Tibial artery (tissue), 4 donors: ENCODE data around the gene BTNL8.

ENCODE experiments used
- DNase-seq, 2 donors: peaks; one replicate each; pipeline ENCODE4 v3.0.0-alpha.2; 2019
- H3K27ac ChIP-seq, 2 donors: fragments of 200-600 bp; sonication (generic) in 1 of 2; 1 replicate in 1 of 2; 2 replicates in 1 of 2; pipeline ENCODE4 v1.5.1; 2018 to 2019; ENCODE audit warnings: mild to moderate bottlenecking in 1 of 2
- H3K27me3 ChIP-seq, 2 donors: fragments of 200-600 bp; sonication (generic) in 1 of 2; one replicate each; pipeline versions ENCODE4 v1.5.1 to v1.6.0; 2016 to 2019
- H3K36me3 ChIP-seq, 3 donors: fragments of 200-600 bp; sonication (generic) in 2 of 3; one replicate each; pipeline ENCODE4 v1.5.1; 2016 to 2019; ENCODE audit warnings: mild to moderate bottlenecking in 2 of 3
- H3K4me1 ChIP-seq, 4 donors: fragments of 200-600 bp; sonication (generic) in 2 of 4; 1 replicate in 3 of 4; 2 replicates in 1 of 4; pipeline ENCODE4 v1.5.1; 2016 to 2019
- H3K4me3 ChIP-seq, 2 donors: fragments of 200-600 bp; sonication (generic) in 1 of 2; 1 replicate in 1 of 2; 2 replicates in 1 of 2; pipeline ENCODE4 v1.5.1; 2018 to 2019; ENCODE audit warnings: mild to moderate bottlenecking in 2 of 2
- H3K9me3 ChIP-seq, 3 donors: fragments of 200-600 bp; sonication (generic) in 1 of 3; one replicate each; pipeline ENCODE4 v1.5.1; 2016 to 2019
- CTCF ChIP-seq, 2 experiments: fragments of 200-600 bp in 1 of 2; fragments of 450-650 bp in 1 of 2; IDR thresholded peaks; one replicate each; pipeline ENCODE4 v1.5.1; 2017 to 2019; ENCODE audit warnings: antibody characterized with exemption in 2 of 2, mild to moderate bottlenecking in 1 of 2, moderate library complexity in 1 of 2
- intact Hi-C: fragments of 100-400 bp; cut with DNase I; formaldehyde crosslinking; loops from one replicate; pipeline ENCODE4 v1.15.0; 2023; ENCODE audit warnings: low total_unique reads

BTNL8 gene

DNA sequence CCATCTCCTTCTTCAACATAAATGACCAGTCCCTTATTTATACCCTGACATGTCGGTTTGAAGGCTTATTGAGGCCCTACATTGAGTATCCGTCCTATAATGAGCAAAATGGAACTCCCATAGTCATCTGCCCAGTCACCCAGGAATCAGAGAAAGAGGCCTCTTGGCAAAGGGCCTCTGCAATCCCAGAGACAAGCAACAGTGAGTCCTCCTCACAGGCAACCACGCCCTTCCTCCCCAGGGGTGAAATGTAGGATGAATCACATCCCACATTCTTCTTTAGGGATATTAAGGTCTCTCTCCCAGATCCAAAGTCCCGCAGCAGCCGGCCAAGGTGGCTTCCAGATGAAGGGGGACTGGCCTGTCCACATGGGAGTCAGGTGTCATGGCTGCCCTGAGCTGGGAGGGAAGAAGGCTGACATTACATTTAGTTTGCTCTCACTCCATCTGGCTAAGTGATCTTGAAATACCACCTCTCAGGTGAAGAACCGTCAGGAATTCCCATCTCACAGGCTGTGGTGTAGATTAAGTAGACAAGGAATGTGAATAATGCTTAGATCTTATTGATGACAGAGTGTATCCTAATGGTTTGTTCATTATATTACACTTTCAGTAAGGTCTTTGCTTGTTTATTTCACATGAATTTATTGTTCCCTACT lies 51.5 kb downstream of the BTNL8 start:
- intact Hi-C loops: no loop called here
- H3K4me3 ChIP-seq: no peak overlapping the region
- no peaks in the 10 kb centered on the region for H3K27me3 ChIP-seq
- no peak for TF ChIP-seq CTCF (IDR thresholded peaks at IDR 0.05)
- no peak for DNase-seq
- no peaks in the 10 kb centered on the region for H3K36me3 ChIP-seq
- no peaks in the 10 kb centered on the region for H3K9me3 ChIP-seq
- no peak overlapping the region for H3K27ac ChIP-seq
- no peaks in the 10 kb centered on the region for H3K4me1 ChIP-seq

DNA sequence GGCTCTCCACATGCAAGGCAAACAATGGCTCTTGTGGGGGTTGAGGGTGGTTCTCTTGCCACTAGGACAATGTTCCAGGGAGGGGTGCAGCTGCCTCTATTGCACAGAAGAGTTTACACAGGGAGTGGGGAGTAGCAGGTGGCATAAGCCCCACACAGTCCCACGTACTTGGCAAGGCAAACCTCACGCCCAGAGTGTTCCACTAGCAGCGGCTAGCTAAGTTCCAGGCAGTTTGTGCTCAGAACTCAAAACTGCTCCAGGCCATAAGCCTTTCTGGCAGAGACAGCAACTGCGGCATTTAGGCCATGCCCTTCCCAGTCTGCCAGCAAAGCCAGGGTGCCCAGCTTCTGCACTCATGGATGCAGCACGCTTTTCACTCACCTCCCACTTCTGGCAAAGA lies 60.7 kb downstream of the BTNL8 start:
- no peak overlapping the region for H3K4me3 ChIP-seq
- no peaks in the 10 kb centered on the region for H3K4me1 ChIP-seq
- no peak for TF ChIP-seq CTCF (IDR thresholded peaks at IDR 0.05)
- peaks cover 0 to 2% (median 0%) of the 10 kb centered on the region in 3 donors for H3K9me3 ChIP-seq
- no peak for DNase-seq
- no peak overlapping the region for H3K27ac ChIP-seq
- no peaks in the 10 kb centered on the region for H3K27me3 ChIP-seq
- no peaks in the 10 kb centered on the region for H3K36me3 ChIP-seq
- intact Hi-C loops: no loop called here

GRCh38 chr5:180960209-180960608 lies 61.2 kb downstream of the BTNL8 start:
- no peaks in the 10 kb centered on the region for H3K4me1 ChIP-seq
- H3K27me3 ChIP-seq: no peaks in the 10 kb centered on the region

DNA sequence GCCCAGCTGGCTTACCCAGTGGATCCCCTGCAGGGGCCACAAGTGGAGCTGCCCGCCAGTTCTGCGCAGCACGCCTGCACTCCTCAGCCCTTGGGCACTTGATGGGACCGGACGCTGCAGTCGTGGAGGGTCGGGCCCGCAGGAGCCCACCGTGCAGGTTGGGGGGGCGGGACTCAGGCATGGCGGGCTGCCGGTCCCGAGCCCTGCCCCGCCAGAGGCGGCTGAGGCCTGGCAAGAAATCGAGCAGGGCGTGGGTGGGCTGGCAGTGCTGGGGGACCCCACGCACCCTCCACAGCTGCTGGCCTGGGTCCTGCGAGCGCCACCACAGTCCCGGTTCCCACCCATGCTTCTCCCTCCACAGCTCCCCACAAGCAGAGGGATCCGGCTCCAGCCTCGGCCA lies 70.4 kb downstream of the BTNL8 start:
- H3K4me3 ChIP-seq: no peak overlapping the region
- TF ChIP-seq CTCF (IDR thresholded peaks at IDR 0.05): no peak
- no peaks in the 10 kb centered on the region for H3K36me3 ChIP-seq
- H3K9me3 ChIP-seq: no peaks in the 10 kb centered on the region
- no peaks in the 10 kb centered on the region for H3K27me3 ChIP-seq
- intact Hi-C loops: no loop called here
- DNase-seq: no peak
- no peaks in the 10 kb centered on the region for H3K4me1 ChIP-seq
- H3K27ac ChIP-seq: no peak overlapping the region

More at GRCh38 chr5:180960209-180960608, 61.2 kb downstream of the BTNL8 start:
- intact Hi-C loops: no loop called here
- Histone ChIP-seq H3K4me3 (no peak overlapping the region), H3K27ac (no peak overlapping the region), H3K9me3 (peaks cover 0 to 2% (median 0%) of the 10 kb centered on the region in 3 donors), H3K36me3 (no peaks in the 10 kb centered on the region)
- no peak for TF ChIP-seq CTCF (IDR thresholded peaks at IDR 0.05)
- DNase-seq: no peak

GRCh38 chr5:180970336-180970735 lies 71.4 kb downstream of the BTNL8 start:
- H3K27me3 ChIP-seq: no peaks in the 10 kb centered on the region
- no peak overlapping the region for H3K27ac ChIP-seq
- no peak for DNase-seq
- no peak overlapping the region for H3K4me3 ChIP-seq
- no peaks in the 10 kb centered on the region for H3K36me3 ChIP-seq
- TF ChIP-seq CTCF (IDR thresholded peaks at IDR 0.05): no peak
- H3K4me1 ChIP-seq: no peaks in the 10 kb centered on the region
- intact Hi-C loops: no loop called here
- H3K9me3 ChIP-seq: no peaks in the 10 kb centered on the region

- Histone ChIP-seq H3K9me3 (no peaks in the 10 kb centered on the region), H3K36me3 (no peaks in the 10 kb centered on the region), H3K4me3 (no peak overlapping the region), H3K4me1 (no peaks in the 10 kb centered on the region), H3K27ac (no peak overlapping the region), H3K27me3 (no peaks in the 10 kb centered on the region)
- intact Hi-C loops: no loop called here
- no peak for DNase-seq
- no peak for TF ChIP-seq CTCF (IDR thresholded peaks at IDR 0.05)
Observed at GRCh38 chr5:180970875-180971274, 71.9 kb downstream of the BTNL8 start.
